HepG2 (cell line): ENCODE measurements around the gene SMIM14. TPM values are rescaled to one million over a fixed set of nuclear protein-coding genes. Genes with fewer than 3 reads are reported as not detected.

ENCODE experiments used
- ASH2L ChIP-seq: fragments of 300-600, 200-600 bp; sonication (generic); IDR thresholded peaks from 2 replicates; pipeline ENCODE4 v1.7.0; 2017; ENCODE audit warnings: low read depth, mild to moderate bottlenecking, moderate library complexity, mixed read lengths, low read length; ENCODE audit not compliant: insufficient read length
- ATF6 ChIP-seq: sonication (generic); formaldehyde crosslinking; conservative IDR thresholded peaks from 2 replicates; pipeline ENCODE4 v1.4.0; 2020; ENCODE audit warnings: missing genetic modification reagents
- CSRNP1 ChIP-seq: sonication (generic); formaldehyde crosslinking; IDR thresholded peaks from 2 replicates; pipeline ENCODE4 v1.8.1; 2023; ENCODE audit warnings: mild to moderate bottlenecking, missing genetic modification reagents
- IKZF4 ChIP-seq: sonication (generic); formaldehyde crosslinking; IDR thresholded peaks from 2 replicates; pipeline ENCODE4 v1.5.1; 2020; ENCODE audit warnings: borderline replicate concordance, mild to moderate bottlenecking, low read depth, missing genetic modification reagents; ENCODE audit errors: not compliant biosample characterization
- KAT2B ChIP-seq: fragments of 150-350 bp; IDR thresholded peaks from 2 replicates; pipeline ENCODE4 v1.6.1; 2014; ENCODE audit warnings: low read depth, low read length, borderline replicate concordance
- KAT7 ChIP-seq: IDR thresholded peaks from 2 replicates; pipeline ENCODE4 v1.6.1; 2018; ENCODE audit warnings: borderline replicate concordance, missing compliant biosample characterization
- LBX2 ChIP-seq: sonication (generic); formaldehyde crosslinking; IDR thresholded peaks from 2 replicates; pipeline ENCODE4 v1.5.0; 2020; ENCODE audit warnings: missing genetic modification reagents, mild to moderate bottlenecking, borderline replicate concordance
- MAX ChIP-seq: IDR thresholded peaks from 2 replicates; pipeline ENCODE4 v1.6.1; 2012; ENCODE audit warnings: inconsistent platforms
- NCOA5 ChIP-seq: sonication (generic); formaldehyde crosslinking; IDR thresholded peaks from 2 replicates; pipeline ENCODE4 v1.4.0; 2020; ENCODE audit warnings: missing genetic modification reagents
- PAXIP1 ChIP-seq: sonication (generic); formaldehyde crosslinking; conservative IDR thresholded peaks from 2 replicates; pipeline ENCODE4 v1.4.0; 2020; ENCODE audit warnings: mild to moderate bottlenecking, missing genetic modification reagents, moderate library complexity
- SMC3 ChIP-seq: IDR thresholded peaks from 2 replicates; pipeline ENCODE4 v1.6.1; 2011; ENCODE audit warnings: low read length, improper control_type of control experiment
- TARDBP ChIP-seq: sonication (generic); formaldehyde crosslinking; IDR thresholded peaks from 2 replicates; pipeline ENCODE4 v1.8.0; 2022; ENCODE audit warnings: mild to moderate bottlenecking, missing genetic modification reagents
- TFAP4 ChIP-seq: sonication (generic); IDR thresholded peaks from 2 replicates; pipeline ENCODE4 v1.6.1; 2016; ENCODE audit warnings: low read depth, borderline replicate concordance
- TFDP1 ChIP-seq: IDR thresholded peaks from 2 replicates; pipeline ENCODE4 v1.6.1; 2016; ENCODE audit warnings: missing compliant biosample characterization, missing genetic modification reagents, borderline replicate concordance
- ZFP1 ChIP-seq: IDR thresholded peaks from 2 replicates; pipeline ENCODE4 v1.6.1; 2016
- ZKSCAN5 ChIP-seq: sonication (generic); formaldehyde crosslinking; IDR thresholded peaks from 2 replicates; pipeline ENCODE4 v1.5.1; 2020; ENCODE audit warnings: mild to moderate bottlenecking, missing genetic modification reagents
- ZNF225 ChIP-seq: sonication (generic); formaldehyde crosslinking; IDR thresholded peaks from 2 replicates; pipeline ENCODE4 v1.4.0; 2020; ENCODE audit warnings: mild to moderate bottlenecking, missing genetic modification reagents
- ZNF773 ChIP-seq: sonication (generic); formaldehyde crosslinking; IDR thresholded peaks from 2 replicates; pipeline ENCODE4 v1.4.0; 2020; ENCODE audit warnings: missing genetic modification reagents, borderline replicate concordance
- ZNF788 ChIP-seq: sonication (generic); formaldehyde crosslinking; IDR thresholded peaks from 2 replicates; pipeline ENCODE4 v1.5.0; 2020; ENCODE audit warnings: mild to moderate bottlenecking, missing genetic modification reagents, borderline replicate concordance
- polyA plus RNA-seq, 8 experiments: library from polyadenylated mRNA; depleted of rRNA in 3 of 8; stranded (reverse) in 7 of 8; unstranded in 1 of 8; fragments of >200 nt; fragmentation: Illumina TruSeq in 4 of 8; extraction: Trizol in 4 of 8; gene quantifications; 2 replicates each; pipeline versions ENCODE4 v1.2.1 to v1.2.3, GENCODE V29; 2011 to 2016; ENCODE audit warnings: low read depth in 4 of 8, missing spikeins in 1 of 8, mixed read lengths in 1 of 8; ENCODE audit not compliant: insufficient read depth in 1 of 8
- total RNA-seq, 5 experiments: library from RNA; depleted of rRNA; stranded (reverse); fragments of >200 nt; fragmentation: Illumina TruSeq; extraction: Trizol; gene quantifications; 2 replicates each; pipeline ENCODE4 v1.2.3, GENCODE V29; 2016; ENCODE audit warnings: low read depth in 1 of 5

SMIM14 gene
- total and polyA plus RNA-seq, 2 of the 13 experiments (the other 11 are each of a cell fraction or from before 2014, with no cell fraction given), result 16.3 to 28.1 TPM

GRCh38 chr4:39514888-39515401 lies 123.7 kb downstream of the SMIM14 start (continued):
- peak; percentile 26; the same call in 1 of the 2 replicates for TF ChIP-seq KAT7
- TF ChIP-seq ZNF225, result no peak
- peak; percentile 92 for TF ChIP-seq TARDBP
- TF ChIP-seq TFAP4, result peak; percentile 64; the same call in 1 of the 2 replicates
- peak; percentile 93 for TF ChIP-seq PAXIP1 (CRISPR knock-in tag)
- TF ChIP-seq NCOA5 (CRISPR knock-in tag), result no peak
- TF ChIP-seq ZKSCAN5 (CRISPR knock-in tag), result no peak
- TF ChIP-seq KAT2B, result no peak
- no peak; the same call in 1 of the 2 replicates for TF ChIP-seq TFDP1 (CRISPR knock-in tag)
- no peak for TF ChIP-seq MAX
- peak; percentile 91 for TF ChIP-seq ZFP1
- TF ChIP-seq ZNF773 (CRISPR knock-in tag), result no peak
- TF ChIP-seq ATF6 (CRISPR knock-in tag), result no peak
- 0 out of 2 replicates have a peak, but pooled peaks have one; percentile 66 for TF ChIP-seq CSRNP1 (CRISPR knock-in tag)
- TF ChIP-seq ASH2L, result peak; percentile 43
- TF ChIP-seq SMC3, result no peak; the same call in 1 of the 2 replicates
- TF ChIP-seq ZNF788 (CRISPR knock-in tag), result peak; percentile 87; the same call in 1 of the 2 replicates
- TF ChIP-seq LBX2 (CRISPR knock-in tag), result no peak
- TF ChIP-seq IKZF4 (CRISPR knock-in tag), result no peak
